H1 (cell line): Measurements from ENCODE around the gene DCAF7. TPM values are rescaled to one million over a fixed set of nuclear protein-coding genes. Genes with fewer than 3 reads are reported as not detected.

Experiments
- CTCF ChIA-PET: fragments of 300-600 bp; sonication (Branson Sonifier 250); formaldehyde crosslinking; loops from one replicate; lab custom pipeline; 2021; ENCODE audit not compliant: partially characterized antibody; lab: Charles Lee
- POLR2A ChIA-PET: fragments of 300-600 bp; sonication (Branson Sonifier 250); formaldehyde crosslinking; loops from one replicate; lab custom pipeline; 2021; ENCODE audit warnings: inconsistent platforms; ENCODE audit not compliant: partially characterized antibody; lab: Charles Lee
- DNase-seq, 2 experiments: peaks; one replicate each; pipeline versions ENCODE4 v3.0.0 to v3.0.0-alpha.2; 2010 to 2022; ENCODE audit warnings: low spot score in 2 of 2, low read depth in 1 of 2, mixed read lengths in 1 of 2
- FAIRE-seq: peaks from 2 replicates; lab custom pipeline; 2011; peaks lifted over from hg19 to GRCh38; lab: Jason Lieb, UNC
- H2AFZ ChIP-seq: 2 replicates; pipeline ENCODE4 v1.8.1; 2012; ENCODE audit warnings: low read length, inconsistent platforms
- H2AK5ac ChIP-seq: 2 replicates; pipeline ENCODE4 v1.6.1; 2013; ENCODE audit warnings: low read depth, low read length
- H2BK120ac ChIP-seq: replicated peaks from 2 replicates; pipeline ENCODE3; 2013; ENCODE audit warnings: low read depth, low read length, inconsistent platforms
- H2BK12ac ChIP-seq: 2 replicates; pipeline ENCODE4 v1.6.1; 2013; ENCODE audit warnings: low read depth, low read length
- H2BK15ac ChIP-seq: 2 replicates; pipeline ENCODE4 v1.6.1; 2013; ENCODE audit warnings: low read length
- H2BK20ac ChIP-seq: 2 replicates; pipeline ENCODE4 v1.6.1; 2013; ENCODE audit warnings: low read length
- H2BK5ac ChIP-seq: 2 replicates; pipeline ENCODE4 v1.6.1; 2013; ENCODE audit warnings: low read depth, low read length
- H3K14ac ChIP-seq: 2 replicates; pipeline ENCODE4 v1.6.1; 2013; ENCODE audit warnings: inconsistent platforms; ENCODE audit not compliant: insufficient read length
- H3K18ac ChIP-seq: 2 replicates; pipeline ENCODE4 v1.6.1; 2013; ENCODE audit warnings: low read length; ENCODE audit errors: extremely low read depth
- H3K23ac ChIP-seq: 2 replicates; pipeline ENCODE4 v1.6.1; 2013; ENCODE audit warnings: inconsistent platforms; ENCODE audit not compliant: insufficient read length
- H3K23me2 ChIP-seq: 2 replicates; pipeline ENCODE4 v1.6.1; 2013; ENCODE audit warnings: low read depth, low read length
- H3K27ac ChIP-seq: 2 replicates; pipeline ENCODE4 v1.6.1; 2011; ENCODE audit warnings: low read depth, low read length, inconsistent platforms
- H3K27me3 ChIP-seq, 4 experiments: replicated peaks in 1 of 4; 1 replicate in 1 of 4; 2 replicates in 3 of 4; pipeline versions ENCODE4 v1.6.1 to v1.8.1; 2011 to 2013; ENCODE audit warnings: low read length in 3 of 4, mild to moderate bottlenecking in 3 of 4, inconsistent platforms in 2 of 4, mixed read lengths in 2 of 4, moderate library complexity in 1 of 4; ENCODE audit not compliant: control insufficient read depth in 3 of 4, insufficient read depth in 3 of 4; ENCODE audit errors: extremely low read depth in 1 of 4
- H3K36me3 ChIP-seq, 4 experiments: 2 replicates each; pipeline versions ENCODE4 v1.6.1 to v1.8.1; 2011 to 2013; ENCODE audit warnings: mild to moderate bottlenecking in 4 of 4, low read length in 3 of 4, moderate library complexity in 2 of 4, control low read depth in 1 of 4, inconsistent platforms in 1 of 4; ENCODE audit not compliant: insufficient read depth in 4 of 4, control insufficient read depth in 2 of 4
- H3K4ac ChIP-seq: replicated peaks from 2 replicates; pipeline ENCODE3; 2013; ENCODE audit warnings: low read length, low read depth, mixed read lengths, inconsistent platforms; ENCODE audit not compliant: insufficient read length
- H3K4me1 ChIP-seq, 4 experiments: replicated peaks in 1 of 4; 1 replicate in 1 of 4; 2 replicates in 3 of 4; pipeline versions ENCODE4 v1.6.1 to v1.8.1; 2011 to 2013; ENCODE audit warnings: low read length in 3 of 4, inconsistent platforms in 2 of 4, mixed read lengths in 1 of 4; ENCODE audit not compliant: insufficient read depth in 4 of 4, control insufficient read depth in 3 of 4
- H3K4me2 ChIP-seq, 2 experiments: 2 replicates each; pipeline versions ENCODE4 v1.6.1 to v1.8.1; 2011 to 2013; ENCODE audit warnings: low read depth in 2 of 2, low read length in 2 of 2, control low read depth in 1 of 2, inconsistent platforms in 1 of 2, mild to moderate bottlenecking in 1 of 2; ENCODE audit not compliant: insufficient read depth in 1 of 2
- H3K4me3 ChIP-seq, 4 experiments: fragments of 200-600, 300-600 bp in 1 of 4; sonication (generic), shearing (Covaris generic), sonication (Bioruptor Twin) in 1 of 4; 2 replicates each; pipeline versions ENCODE4 v1.5.1 to v1.8.1; 2011 to 2016; ENCODE audit warnings: low read length in 4 of 4, low read depth in 3 of 4, control low read depth in 2 of 4, inconsistent platforms in 2 of 4, mild to moderate bottlenecking in 2 of 4, mixed read lengths in 1 of 4, moderate library complexity in 1 of 4; ENCODE audit not compliant: insufficient read depth in 2 of 4; ENCODE audit errors: extremely low read depth in 1 of 4
- H3K56ac ChIP-seq: replicated peaks from 2 replicates; pipeline ENCODE3; 2013; ENCODE audit warnings: low read depth, mild to moderate bottlenecking, mixed read lengths, low read length, inconsistent platforms; ENCODE audit not compliant: insufficient read length
- H3K79me1 ChIP-seq: 2 replicates; pipeline ENCODE4 v1.6.1; 2013; ENCODE audit warnings: low read depth, low read length, control low read depth
- H3K79me2 ChIP-seq, 2 experiments: 2 replicates each; pipeline versions ENCODE4 v1.6.1 to v1.8.1; 2012 to 2013; ENCODE audit warnings: low read length in 2 of 2, mild to moderate bottlenecking in 2 of 2, inconsistent platforms in 1 of 2; ENCODE audit not compliant: insufficient read depth in 2 of 2, control insufficient read depth in 1 of 2
- H3K9ac ChIP-seq, 4 experiments: replicated peaks in 1 of 4; 1 replicate in 1 of 4; 2 replicates in 3 of 4; pipeline versions ENCODE4 v1.6.1 to v1.8.1; 2011 to 2013; ENCODE audit warnings: low read depth in 3 of 4, low read length in 3 of 4, control low read depth in 2 of 4, mild to moderate bottlenecking in 2 of 4, moderate library complexity in 2 of 4, inconsistent platforms in 1 of 4; ENCODE audit errors: extremely low read depth in 1 of 4
- H3K9me3 ChIP-seq, 2 experiments: 2 replicates each; pipeline versions ENCODE4 v1.6.1 to v1.8.1; 2012 to 2013; ENCODE audit warnings: mild to moderate bottlenecking in 2 of 2, moderate library complexity in 2 of 2, control low read depth in 1 of 2, inconsistent platforms in 1 of 2, low read depth in 1 of 2, low read length in 1 of 2, mixed read lengths in 1 of 2; ENCODE audit not compliant: insufficient read depth in 2 of 2
- H4K20me1 ChIP-seq, 2 experiments: replicated peaks in 1 of 2; 2 replicates each; pipeline versions ENCODE3 to v1.8.1; 2011 to 2013; ENCODE audit warnings: inconsistent platforms in 2 of 2, low read length in 2 of 2, mild to moderate bottlenecking in 1 of 2; ENCODE audit not compliant: insufficient read depth in 2 of 2, control insufficient read depth in 1 of 2
- H4K5ac ChIP-seq: 2 replicates; pipeline ENCODE4 v1.6.1; 2013; ENCODE audit warnings: low read length, low read depth, mixed read lengths, inconsistent platforms; ENCODE audit not compliant: insufficient read length
- H4K8ac ChIP-seq: 2 replicates; pipeline ENCODE4 v1.8.0; 2013; ENCODE audit warnings: mild to moderate bottlenecking, moderate library complexity, low read length, inconsistent platforms; ENCODE audit not compliant: insufficient read depth; ENCODE audit errors: extremely low read depth
- H4K91ac ChIP-seq: replicated peaks from 2 replicates; pipeline ENCODE3; 2013; ENCODE audit warnings: low read length, mixed read lengths, inconsistent platforms; ENCODE audit not compliant: insufficient read length
- CHD2 ChIP-seq: IDR thresholded peaks from 2 replicates; pipeline ENCODE4 v1.6.1; 2012; ENCODE audit warnings: low read length, improper control_type of control experiment
- CREB1 ChIP-seq: IDR thresholded peaks from 2 replicates; pipeline ENCODE4 v1.6.1; 2012; ENCODE audit warnings: inconsistent platforms
- GTF2F1 ChIP-seq: IDR thresholded peaks from 2 replicates; pipeline ENCODE4 v1.6.1; 2012; ENCODE audit warnings: low read depth, low read length, improper control_type of control experiment, borderline replicate concordance
- HDAC2 ChIP-seq, 2 experiments: fragments of 300-600 bp in 1 of 2; sonication (generic) in 1 of 2; IDR thresholded peaks; 2 replicates each; pipeline ENCODE4 v1.6.1; 2011 to 2012; ENCODE audit warnings: low read depth in 2 of 2, low read length in 2 of 2, mild to moderate bottlenecking in 2 of 2, moderate library complexity in 2 of 2, borderline replicate concordance in 1 of 2, inconsistent platforms in 1 of 2
- KDM1A ChIP-seq: fragments of 200-600, 300-600 bp; sonication (generic); IDR thresholded peaks from 2 replicates; pipeline ENCODE4 v1.7.1; 2016; ENCODE audit warnings: mild to moderate bottlenecking, low read length, borderline replicate concordance
- KDM5A ChIP-seq: fragments of 200-600 bp; IDR thresholded peaks from 2 replicates; pipeline ENCODE4 v1.7.1; 2012; ENCODE audit warnings: mild to moderate bottlenecking, low read length, inconsistent platforms, mixed read lengths
- PHF8 ChIP-seq: fragments of 200-600 bp; sonication (generic); conservative IDR thresholded peaks from 2 replicates; pipeline ENCODE4 v1.7.1; 2012; ENCODE audit warnings: low read depth, mild to moderate bottlenecking, inconsistent platforms, low read length, moderate library complexity
- RAD21 ChIP-seq, 2 experiments: IDR thresholded peaks in 1 of 2; conservative IDR thresholded peaks in 1 of 2; 2 replicates each; pipeline ENCODE4 v1.6.1; 2011; ENCODE audit warnings: low read depth in 2 of 2, low read length in 2 of 2, improper control_type of control experiment in 1 of 2, inconsistent platforms in 1 of 2, mild to moderate bottlenecking in 1 of 2, moderate library complexity in 1 of 2
- SAP30 ChIP-seq: fragments of 300-600 bp; sonication (generic); IDR thresholded peaks from 2 replicates; pipeline ENCODE4 v1.7.1; 2012; ENCODE audit warnings: low read length, moderate library complexity, mild to moderate bottlenecking, inconsistent platforms; ENCODE audit not compliant: insufficient read depth, insufficient replicate concordance
- SIN3A ChIP-seq, 2 experiments: IDR thresholded peaks in 1 of 2; conservative IDR thresholded peaks in 1 of 2; 2 replicates each; pipeline ENCODE4 v1.6.1; 2011 to 2012; ENCODE audit warnings: low read length in 2 of 2, improper control_type of control experiment in 1 of 2, low read depth in 1 of 2, mild to moderate bottlenecking in 1 of 2
- SIX5 ChIP-seq: IDR thresholded peaks from 2 replicates; pipeline ENCODE4 v1.6.1; 2011; ENCODE audit warnings: mild to moderate bottlenecking, low read depth, low read length
- SP1 ChIP-seq: IDR thresholded peaks from 2 replicates; pipeline ENCODE4 v1.6.1; 2011; ENCODE audit warnings: low read depth, low read length
- SUZ12 ChIP-seq: fragments of 200-600 bp; sonication (generic); IDR thresholded peaks from 2 replicates; pipeline ENCODE4 v1.6.1; 2012; ENCODE audit warnings: mild to moderate bottlenecking, inconsistent platforms, low read length, moderate library complexity, mixed read lengths
- TBP ChIP-seq: IDR thresholded peaks from 2 replicates; pipeline ENCODE4 v1.6.1; 2011; ENCODE audit warnings: low read depth, low read length, improper control_type of control experiment
- WGBS, 2 experiments: shearing (Covaris generic) in 1 of 2; methylation state at CpG; one replicate each; pipeline versions ENCODE4 v1.1.6 to v1.1.7; 2013 to 2015; ENCODE audit warnings: low lambda C conversion rate in 2 of 2, mixed read lengths in 2 of 2, inconsistent platforms in 1 of 2, low coverage in 1 of 2, missing lambda C conversion rate in 1 of 2; ENCODE audit not compliant: insufficient replicate concordance in 2 of 2, insufficient coverage in 1 of 2, insufficient read length in 1 of 2; ENCODE audit errors: extremely low coverage in 1 of 2, missing lambda C conversion rate in 1 of 2; 5-methylcytosine and 5-hydroxymethylcytosine counted together
- polyA plus RNA-seq, 7 experiments: library from polyadenylated mRNA; depleted of rRNA in 3 of 7; stranded (reverse) in 5 of 7; unstranded in 2 of 7; fragments of >200 nt in 5 of 7; fragments of 200-250 nt in 2 of 7; gene quantifications; 1 replicate in 5 of 7; 2 replicates in 1 of 7; 4 replicates in 1 of 7; pipeline versions ENCODE4 v1.2.1 to v1.2.3, GENCODE V29; 2011 to 2013; ENCODE audit warnings: missing spikeins in 2 of 7, mixed read lengths in 2 of 7
- total RNA-seq: library from RNA; stranded (reverse); fragmentation: NEBNext Ultra II Directional; extraction: Animal tissue kit (Norgen Biotek cat#: 25700); gene quantifications from 2 replicates; pipeline ENCODE4 v1.2.1, GENCODE V29; 2021

DCAF7 gene
- total and polyA plus RNA-seq, 2 of the 8 experiments (the other 6 are each of a cell fraction or from before 2014, with no cell fraction given): 74.9 to 94.1 TPM

DNA sequence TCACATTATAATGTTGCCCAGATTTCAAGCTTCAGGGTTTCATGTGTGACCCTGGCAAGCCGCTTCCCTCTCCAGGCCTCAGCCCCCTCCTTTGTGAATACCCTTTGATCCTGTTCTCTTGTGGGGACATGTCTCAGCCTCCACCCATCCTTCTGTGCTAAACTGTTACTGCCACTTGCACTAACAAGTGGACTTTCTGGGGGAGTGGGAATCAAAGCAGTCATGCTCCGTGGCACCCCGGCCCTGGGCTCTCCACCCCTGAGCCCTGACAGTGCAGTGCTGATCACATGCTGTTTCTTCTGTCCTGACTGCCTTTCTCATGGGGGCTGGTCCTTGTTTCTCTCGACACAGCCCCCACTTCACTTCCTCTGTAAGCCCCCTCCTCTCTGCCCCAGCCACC, 9.7 kb upstream of the DCAF7 start:
- WGBS, 2 experiments: 82% methylated on average over 4 of the region's 4 CpGs; no CpG with 5 or more reads in 1 of the 2 experiments
- Histone ChIP-seq H3K36me3 (no peaks in the 10 kb centered on the region), H3K18ac (no peak overlapping the region), H3K79me2 (no peaks in the 10 kb centered on the region), H2BK120ac (no peak overlapping the region), H2BK12ac (no peak overlapping the region), H2BK15ac (no peak overlapping the region), H4K91ac (no peak overlapping the region), H4K5ac (no peak overlapping the region), H3K9ac (no peak overlapping the region), H2BK20ac (no peak overlapping the region), H4K8ac (no peak overlapping the region), H3K4me3 (no peak overlapping the region), H2BK5ac (no peak overlapping the region), H3K4me2 (no peak overlapping the region), H3K4me1 (peaks cover 0 to 18% (median 5%) of the 10 kb centered on the region in 4 experiments; a peak in 5 of 7 replicates), H3K23ac (no peak overlapping the region), H3K56ac (no peak overlapping the region), H2AFZ (no peak overlapping the region), H3K4ac (no peak overlapping the region), H2AK5ac (no peak overlapping the region), H3K27me3 (peaks cover 0 to 23% (median 14%) of the 10 kb centered on the region in 4 experiments; a peak in 5 of 7 replicates), H3K27ac (no peak overlapping the region), H4K20me1 (no peaks in the 10 kb centered on the region), H3K9me3 (no peaks in the 10 kb centered on the region), H3K79me1 (no peaks in the 10 kb centered on the region), H3K23me2 (peaks cover 7% of the 10 kb centered on the region; the same call in 1 of the 2 replicates), H3K14ac (no peak overlapping the region)
- DNase-seq (no peak), FAIRE-seq (no peak)
- CTCF ChIA-PET: no interaction called here
- POLR2A ChIA-PET: interaction anchor here (0.5 kb wide), 1 partner anchor 93 kb away, joined by 4 read pairs; no protein-coding TSS in a partner anchor
- TF ChIP-seq SP1 (no peak), GTF2F1 (no peak), SIN3A (conservative IDR thresholded peaks at IDR 0.05 in 1 of 2, IDR thresholded peaks at IDR 0.05 in 1 of 2; ENCODE audit: low read depth in 1 of 2, low read length in 2 of 2) (no peak), PHF8 (no peak), TBP (no peak), RAD21 (IDR thresholded peaks at IDR 0.05 in 1 of 2, conservative IDR thresholded peaks at IDR 0.05 in 1 of 2; ENCODE audit: low read depth in 2 of 2, low read length in 2 of 2) (no peak), KDM5A (no peak), HDAC2 (IDR thresholded peaks at IDR 0.05; ENCODE audit: borderline replicate concordance in 1 of 2, low read depth in 2 of 2, low read length in 2 of 2) (no peak), CREB1 (no peak), SAP30 (no peak), SIX5 (no peak), KDM1A (no peak), SUZ12 (no peak), CHD2 (no peak)
